Keratinocyte (primary cell): ENCODE results near the gene RBFOX1.

ENCODE experiments used
- CTCF ChIP-seq, 3 experiments: IDR thresholded peaks in 1 of 3; conservative IDR thresholded peaks in 1 of 3; optimal IDR thresholded peaks in 1 of 3; 2 replicates in 2 of 3; 3 replicates in 1 of 3; pipeline versions ENCODE3 to v1.5.1; 2011; ENCODE audit warnings: low read length in 3 of 3, mild to moderate bottlenecking in 3 of 3, moderate library complexity in 2 of 3, control low read depth in 1 of 3, inconsistent platforms in 1 of 3; ENCODE audit not compliant: insufficient read depth in 2 of 3; ENCODE audit errors: extremely low read depth in 1 of 3
- EZH2 ChIP-seq: IDR thresholded peaks from one replicate; pipeline ENCODE4 v1.6.1; 2012; ENCODE audit warnings: inconsistent platforms, mild to moderate bottlenecking, low read length, moderate library complexity

DNA sequence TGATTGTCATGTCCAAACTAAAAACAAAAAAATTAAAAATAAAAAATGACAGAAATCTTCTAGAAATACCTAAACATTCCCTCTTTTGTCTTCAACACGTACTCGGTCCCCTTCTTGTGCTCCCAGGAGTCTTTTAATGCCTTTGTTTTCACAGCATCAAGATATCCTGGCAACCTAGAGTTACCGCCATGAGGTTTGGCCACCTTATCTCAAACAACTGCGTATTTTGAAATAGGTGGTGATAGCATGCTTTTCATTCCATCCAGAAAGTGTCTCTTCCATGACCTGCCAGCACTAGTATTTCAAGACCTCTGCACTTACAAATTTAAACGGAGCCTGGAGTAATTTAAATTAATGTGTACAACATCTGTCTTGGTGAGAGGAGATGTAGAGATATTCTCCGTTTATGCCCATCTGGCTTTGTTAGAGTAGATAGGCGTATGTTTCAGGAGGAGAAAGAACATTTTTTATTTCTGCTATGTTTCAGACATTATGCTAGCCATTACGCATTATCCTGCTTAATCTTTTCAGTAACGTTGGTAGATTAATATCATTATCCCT, 42.0 kb downstream of the RBFOX1 start:
- no peak for TF ChIP-seq CTCF (optimal IDR thresholded peaks at IDR 0.05 in 1 of 3, IDR thresholded peaks at IDR 0.05 in 1 of 3, conservative IDR thresholded peaks at IDR 0.05 in 1 of 3; ENCODE audit: extremely low read depth in 1 of 3, insufficient read depth in 2 of 3, low read length in 3 of 3)
- no peak for TF ChIP-seq EZH2
